GM19438 (cell line): ENCODE results near the gene IL4R.
"Not testable (repeated sequence)": the region's sequence is repeated elsewhere in the genome, so short reads cannot be mapped to it uniquely, and the experiment has no call there.

Experiments
- ATAC-seq: cut with Tn5 transposase; IDR thresholded peaks from one replicate; pipeline ENCODE4 v1.9.1; 2021; ENCODE audit warnings: low read depth; ENCODE audit not compliant: unreplicated experiment

Gene IL4R

GRCh38 chr16:27287887-27288286 is 25.9 kb upstream of the IL4R start:
- ATAC-seq, result no peak

- ATAC-seq, result not testable (repeated sequence)
These were observed 25.5 kb upstream of the IL4R start for GRCh38 chr16:27288313-27288712.

GRCh38 chr16:27289669-27290068 is 24.1 kb upstream of the IL4R start:
- ATAC-seq, result no peak

- no peak for ATAC-seq
These were observed 23.2 kb upstream of the IL4R start for GRCh38 chr16:27290562-27290961.

GRCh38 chr16:27291106-27291505 is 22.7 kb upstream of the IL4R start:
- no peak for ATAC-seq

GRCh38 chr16:27291722-27292240 is 22.0 kb upstream of the IL4R start:
- no peak for ATAC-seq

- no peak for ATAC-seq
These were observed 20.4 kb upstream of the IL4R start for GRCh38 chr16:27293343-27293742.

- ATAC-seq, result no peak
These were observed 15.6 kb upstream of the IL4R start for GRCh38 chr16:27298132-27298531.

- ATAC-seq, result peak; percentile 68
These were observed 12.4 kb upstream of the IL4R start for GRCh38 chr16:27301236-27301861.

- no peak for ATAC-seq
These were observed 11.6 kb upstream of the IL4R start for GRCh38 chr16:27302126-27302525.

- ATAC-seq, result no peak
These were observed 10.3 kb upstream of the IL4R start for GRCh38 chr16:27303256-27304100.

GRCh38 chr16:27304102-27304501 is 9.7 kb upstream of the IL4R start:
- no peak for ATAC-seq

- no peak for ATAC-seq
These were observed 8.7 kb upstream of the IL4R start for GRCh38 chr16:27304881-27305745.

GRCh38 chr16:27305839-27306442 is 7.8 kb upstream of the IL4R start:
- ATAC-seq, result no peak

GRCh38 chr16:27308792-27309191 is 5.0 kb upstream of the IL4R start:
- ATAC-seq, result no peak

- no peak for ATAC-seq
These were observed 3.0 kb upstream of the IL4R start for GRCh38 chr16:27310576-27311447.

- ATAC-seq, result no peak
These were observed 2.3 kb upstream of the IL4R start for GRCh38 chr16:27311448-27311830.

GRCh38 chr16:27311897-27312303 is 1.9 kb upstream of the IL4R start:
- ATAC-seq, result no peak

GRCh38 chr16:27312580-27313421 is 973 bp upstream of the IL4R start:
- ATAC-seq, result no peak
